GM08714 (cell line): ENCODE results near the gene OR51G1.

Experiments used
- H3K4me3 ChIP-seq: fragments of 200-500 bp; sonication (Bioruptor generic); 2 replicates; pipeline ENCODE4 v1.5.1; 2014; ENCODE audit warnings: mild to moderate bottlenecking, low read length, inconsistent platforms
- ZNF274 ChIP-seq: IDR thresholded peaks from 2 replicates; pipeline ENCODE4 v1.6.1; 2012; ENCODE audit warnings: mild to moderate bottlenecking, low read depth, low read length

OR51G1 gene

GRCh38 chr11:4890279-4890678 lies 33.9 kb downstream of the OR51G1 start:
- TF ChIP-seq ZNF274, result no peak

GRCh38 chr11:4887591-4887990 lies 36.5 kb downstream of the OR51G1 start:
- no peak overlapping the region for H3K4me3 ChIP-seq
- TF ChIP-seq ZNF274, result no peak

More at GRCh38 chr11:4890279-4890678, 33.9 kb downstream of the OR51G1 start:
- no peak overlapping the region for H3K4me3 ChIP-seq

GRCh38 chr11:4886186-4886585 lies 38.0 kb downstream of the OR51G1 start:
- no peak overlapping the region for H3K4me3 ChIP-seq
- no peak for TF ChIP-seq ZNF274

GRCh38 chr11:4884361-4884760 lies 39.8 kb downstream of the OR51G1 start:
- no peak for TF ChIP-seq ZNF274
- H3K4me3 ChIP-seq, result no peak overlapping the region

- no peak overlapping the region for H3K4me3 ChIP-seq
- TF ChIP-seq ZNF274, result no peak
These were observed 41.6 kb downstream of the OR51G1 start for GRCh38 chr11:4882543-4882942.

GRCh38 chr11:4881860-4882500 lies 42.2 kb downstream of the OR51G1 start, which contains the start of gene OR51T1:
TSS of gene OR51T1 (plus strand) at chr11:4881900. CDS start at chr11:4881900, 0 bp downstream.
- no peak for TF ChIP-seq ZNF274
- no peak within 1 kb of the TSS for H3K4me3 ChIP-seq

GRCh38 chr11:4881188-4881587 lies 43.0 kb downstream of the OR51G1 start:
- no peak for TF ChIP-seq ZNF274
- no peak overlapping the region for H3K4me3 ChIP-seq
